HG02759 (cell line): Measurements from ENCODE around the gene RHOU.
"Not testable (repeated sequence)": the region's sequence is repeated elsewhere in the genome, so short reads cannot be mapped to it uniquely, and the experiment has no call there.

Experiments
- ATAC-seq: cut with Tn5 transposase; IDR thresholded peaks from one replicate; pipeline ENCODE4 v1.9.1; 2021; ENCODE audit warnings: mild to moderate bottlenecking, moderate library complexity; ENCODE audit not compliant: unreplicated experiment

Gene RHOU

DNA sequence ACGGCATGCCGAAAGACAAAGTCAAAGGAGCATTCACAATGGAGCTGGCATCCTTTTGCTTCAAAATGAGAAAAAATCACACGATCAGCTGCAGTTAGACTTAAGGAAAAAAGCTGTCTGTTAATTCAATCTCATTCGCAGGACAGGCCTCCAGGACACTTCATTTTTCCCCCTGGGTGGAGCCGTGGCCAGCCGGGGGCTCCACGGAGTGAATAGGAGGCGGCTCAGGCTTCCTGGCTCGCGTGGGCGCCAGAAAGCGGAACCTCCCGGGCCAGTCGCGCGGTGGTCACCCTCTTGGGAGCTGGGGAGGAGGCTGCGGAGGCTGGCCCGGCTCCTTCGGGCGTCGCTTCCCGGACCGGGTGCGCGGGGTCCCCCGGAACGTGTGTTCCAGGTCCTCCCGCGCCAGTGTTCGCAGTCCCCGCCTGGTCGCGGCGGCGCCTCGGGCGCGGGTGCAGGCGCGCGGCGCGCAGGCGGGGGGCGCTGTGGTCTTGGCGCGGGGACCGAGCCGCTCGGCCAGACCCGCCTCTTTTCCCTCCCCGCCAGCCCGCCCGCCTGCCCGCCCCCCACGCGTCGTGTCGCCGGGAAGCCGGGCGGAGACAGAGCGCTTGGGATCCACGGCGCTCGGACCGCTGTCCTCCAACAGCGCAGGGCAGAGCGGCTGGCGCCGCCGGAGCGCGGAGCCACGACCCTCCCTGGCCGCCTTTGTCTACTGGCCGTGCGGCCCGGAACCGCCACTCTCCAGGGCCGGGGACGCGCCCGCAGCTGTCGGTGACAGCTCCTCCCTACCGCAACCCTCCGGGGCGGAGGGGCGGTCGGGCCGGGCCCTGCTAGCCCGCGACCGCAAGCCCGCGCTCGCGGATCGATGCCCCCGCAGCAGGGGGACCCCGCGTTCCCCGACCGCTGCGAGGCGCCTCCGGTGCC lies at the start of gene RHOU:
Gene RHOU (plus strand): TSS at position 599 of the 921 bp plus-strand sequence. CDS start 264 bp downstream, at position 863.
- peak; percentile 77 for ATAC-seq

DNA sequence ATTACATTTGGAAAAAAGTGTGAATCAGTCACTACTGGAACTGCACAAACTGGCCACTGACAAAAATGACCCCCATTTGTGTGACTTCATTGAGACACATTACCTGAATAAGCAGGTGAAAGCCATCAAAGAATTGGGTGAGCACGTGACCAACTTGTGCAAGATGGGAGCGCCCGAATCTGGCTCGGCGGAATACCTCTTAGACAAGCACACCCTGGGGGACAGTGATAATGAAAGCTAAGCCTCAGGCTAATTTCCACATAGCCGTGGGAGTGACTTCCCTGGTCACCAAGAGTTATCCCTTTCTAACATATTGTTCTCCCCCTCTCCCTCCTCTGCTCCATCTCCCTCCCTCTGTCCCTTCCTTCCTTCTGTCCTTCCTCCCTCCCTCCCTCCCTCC lies 47.7 kb upstream of the RHOU start:
- ATAC-seq: no peak

DNA sequence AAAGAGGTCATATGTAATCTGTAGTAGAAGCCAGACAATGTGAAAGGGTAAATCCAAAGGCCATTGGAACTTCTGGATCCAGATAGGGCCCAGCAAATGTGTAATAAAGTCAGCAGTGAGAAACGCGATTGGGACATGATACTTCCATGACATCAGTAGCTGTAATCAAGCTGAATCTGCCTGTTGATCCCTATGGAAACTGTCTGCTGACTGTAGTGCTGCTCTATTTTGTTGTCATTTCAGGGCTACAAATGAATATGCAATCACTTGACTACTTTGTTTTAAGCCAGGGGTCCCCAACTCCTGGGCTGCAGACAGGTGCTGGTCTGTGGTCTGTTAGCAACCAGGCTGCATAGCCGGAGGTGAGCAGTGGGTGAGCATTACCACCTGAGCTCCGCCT lies 46.0 kb upstream of the RHOU start:
- no peak for ATAC-seq

DNA sequence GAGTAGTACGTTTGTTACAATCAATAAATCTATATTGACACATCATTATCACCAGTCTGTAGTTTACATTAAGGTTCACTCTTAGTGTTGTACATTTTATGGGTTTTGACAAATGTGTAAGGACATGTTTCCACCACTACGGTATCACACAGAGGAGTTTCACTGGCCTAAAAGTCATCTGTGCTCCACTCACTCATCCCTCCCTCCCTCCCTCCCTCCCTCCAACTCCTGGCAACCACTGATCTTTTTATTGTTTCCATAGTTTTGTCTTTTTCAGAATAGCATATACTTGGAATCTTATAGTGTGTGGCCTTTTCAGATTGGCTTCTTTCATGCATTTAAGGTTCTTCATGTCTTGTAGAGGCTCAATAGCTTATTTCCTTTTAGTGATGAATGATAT lies 44.1 kb upstream of the RHOU start:
- no peak for ATAC-seq

- no peak for ATAC-seq
Observed at GRCh38 chr1:228691926-228692325, 43.4 kb upstream of the RHOU start.

DNA sequence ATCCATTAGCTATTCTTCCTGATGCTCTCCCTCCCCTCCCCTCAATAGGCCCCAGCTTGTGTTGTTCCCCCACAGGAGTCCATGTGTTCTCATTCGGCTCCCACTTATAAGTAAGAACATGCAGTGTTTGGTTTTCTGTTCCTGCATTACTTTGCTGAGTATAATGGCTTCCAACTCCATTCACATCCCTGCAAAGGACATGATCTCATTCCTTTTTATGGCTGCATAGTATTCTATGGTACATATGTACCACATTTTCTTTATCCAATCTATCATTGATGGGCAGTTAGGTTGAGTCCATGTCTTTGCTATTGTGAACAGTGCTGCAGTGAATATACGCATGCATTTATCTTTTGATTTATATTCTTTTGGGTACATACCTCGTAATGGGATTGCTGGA lies 40.8 kb upstream of the RHOU start:
- not testable (repeated sequence) for ATAC-seq

DNA sequence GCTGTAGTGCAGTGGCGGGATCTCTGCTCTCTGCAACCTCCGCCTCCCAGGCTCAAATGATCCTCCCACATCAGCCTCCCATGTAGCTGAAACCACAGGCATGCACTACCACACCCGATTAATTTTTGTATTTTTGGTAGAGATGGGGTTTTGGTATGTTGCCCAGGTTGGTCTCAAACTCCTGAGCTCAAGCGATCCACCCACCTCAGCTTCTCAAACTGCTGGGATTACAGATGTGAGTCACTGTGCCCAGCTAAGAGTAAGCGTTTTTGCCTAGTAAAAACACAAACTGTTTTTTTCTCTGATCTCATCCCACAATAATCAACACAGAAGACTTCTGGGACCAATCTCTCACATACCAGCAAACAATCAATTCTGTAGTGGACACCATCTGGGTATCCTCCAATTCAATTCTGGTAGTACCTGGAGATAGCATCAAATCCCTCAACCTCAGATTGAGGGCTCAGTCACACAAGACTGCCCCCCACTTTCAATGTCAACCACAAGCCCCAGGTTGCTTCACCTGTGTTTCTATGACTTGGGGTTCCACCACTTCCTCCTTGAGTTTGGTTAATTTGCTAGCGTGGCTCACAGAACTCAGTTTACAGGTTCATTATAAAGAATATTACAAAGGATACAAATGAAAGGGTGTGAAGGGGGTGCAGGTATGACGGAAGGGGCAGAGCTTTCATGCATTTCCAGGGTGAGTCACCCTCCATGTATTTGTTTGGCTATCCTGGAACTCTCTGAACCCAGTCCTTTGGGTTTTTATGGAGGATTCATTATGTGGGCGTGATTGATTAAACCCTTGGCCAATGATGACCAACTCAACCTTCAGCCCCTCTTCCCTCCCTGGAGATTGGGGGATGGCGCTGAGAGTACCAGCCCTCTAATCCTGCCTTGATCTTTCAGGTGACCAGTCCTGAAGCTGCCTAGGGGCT lies 40.0 kb upstream of the RHOU start:
- no peak for ATAC-seq

GRCh38 chr1:228697207-228698016 lies 37.9 kb upstream of the RHOU start:
- ATAC-seq: no peak

DNA sequence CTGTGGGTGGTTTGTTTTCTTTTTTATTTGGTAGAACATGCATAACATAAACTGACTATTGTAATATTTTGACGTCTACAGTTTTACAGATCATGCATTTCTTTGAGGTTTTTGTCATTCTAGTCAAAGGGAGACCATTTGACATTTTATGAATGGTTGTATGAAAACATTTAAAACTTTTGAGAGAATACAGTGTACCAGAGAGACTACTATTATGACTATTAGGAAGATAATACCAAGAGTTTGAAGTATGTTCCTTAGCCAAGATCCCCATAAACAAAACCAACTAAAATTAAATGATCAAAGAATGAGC lies 37.3 kb upstream of the RHOU start:
- no peak for ATAC-seq

DNA sequence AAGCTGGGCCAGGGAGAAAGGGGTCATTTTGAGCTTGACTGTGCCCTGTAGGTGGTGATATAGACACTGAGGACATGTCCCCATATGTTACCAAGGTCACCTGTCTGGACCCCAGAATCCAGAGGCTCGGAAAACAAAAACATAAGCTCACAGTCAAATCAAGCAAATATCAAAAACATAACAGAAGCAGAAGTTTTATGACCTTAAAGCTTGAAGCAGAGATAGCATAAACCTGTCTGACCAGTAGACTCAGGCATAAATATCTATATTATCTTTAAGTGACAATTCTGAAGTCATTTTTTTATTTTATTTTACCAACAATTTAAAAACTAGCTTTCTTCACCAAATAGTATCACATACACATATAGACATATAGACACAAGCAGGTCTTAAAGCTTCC lies 32.8 kb upstream of the RHOU start:
- no peak for ATAC-seq

- no peak for ATAC-seq
Observed at GRCh38 chr1:228706305-228706704, 29.0 kb upstream of the RHOU start.

DNA sequence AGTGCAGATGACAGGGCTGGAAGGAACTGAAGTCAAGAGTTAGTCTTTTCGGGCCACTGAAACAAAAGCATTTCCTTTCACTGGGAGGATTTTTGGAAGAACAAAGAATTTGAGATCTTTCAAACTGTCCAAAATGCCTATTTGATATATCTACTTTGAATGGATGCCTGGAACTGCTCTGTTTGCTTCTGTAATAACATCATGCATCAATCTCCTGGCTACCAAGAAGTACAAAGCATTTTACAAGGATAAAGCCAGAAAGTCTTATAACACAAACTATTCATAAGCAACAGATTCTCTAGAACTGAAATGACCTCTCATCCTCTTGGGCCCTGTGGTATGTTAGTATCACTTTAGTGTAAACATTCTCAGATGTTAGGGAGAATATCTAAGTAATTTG lies 18.2 kb upstream of the RHOU start:
- no peak for ATAC-seq

DNA sequence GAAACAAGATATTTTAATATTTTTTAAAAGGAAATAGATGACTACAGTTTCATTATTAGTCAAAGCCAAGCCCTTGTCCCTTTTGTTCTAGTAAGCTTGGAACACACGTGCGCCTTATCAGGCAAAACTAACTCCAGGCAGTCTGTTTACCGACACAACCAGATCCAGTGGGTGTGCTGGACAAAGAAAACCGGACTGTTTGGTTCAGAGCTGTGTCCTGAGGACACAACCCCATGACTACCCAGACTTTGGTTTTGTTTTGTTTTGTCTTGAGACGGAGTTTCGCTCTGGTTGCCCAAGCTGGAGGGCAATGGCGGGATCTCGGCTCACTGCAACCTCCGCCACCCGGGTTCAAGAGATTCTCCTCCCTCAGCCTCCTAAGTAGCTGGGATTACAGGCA lies 13.9 kb upstream of the RHOU start:
- ATAC-seq: no peak

- ATAC-seq: no peak
Observed at GRCh38 chr1:228723287-228723686, 12.0 kb upstream of the RHOU start.

GRCh38 chr1:228723921-228724320 lies 11.4 kb upstream of the RHOU start:
- ATAC-seq: no peak

GRCh38 chr1:228725178-228725577 lies 10.1 kb upstream of the RHOU start:
- ATAC-seq: no peak

DNA sequence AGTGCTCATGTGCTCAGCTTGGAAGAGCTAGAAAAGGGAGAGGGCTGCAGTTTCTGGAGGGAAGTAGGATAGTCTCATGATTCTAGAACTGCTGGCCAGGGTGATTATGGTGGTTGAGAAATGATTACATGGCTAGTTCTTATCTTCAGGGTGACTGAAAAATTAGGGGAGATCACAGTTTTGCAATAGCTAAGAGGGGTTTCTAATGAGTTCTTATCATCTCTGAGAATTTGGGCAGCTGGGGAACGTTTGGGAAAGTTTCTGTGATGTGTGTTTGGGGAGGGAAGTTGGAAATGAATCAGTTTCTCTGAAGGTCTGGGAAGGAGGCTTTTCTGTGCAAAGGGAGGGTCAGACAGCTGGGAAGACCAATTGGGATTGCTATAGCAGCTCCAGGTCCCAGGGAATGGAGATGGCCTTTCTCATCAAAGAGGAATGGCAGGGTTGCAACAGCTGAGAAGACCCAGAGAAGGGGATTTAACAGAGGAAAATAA lies 7.6 kb upstream of the RHOU start:
- ATAC-seq: no peak

DNA sequence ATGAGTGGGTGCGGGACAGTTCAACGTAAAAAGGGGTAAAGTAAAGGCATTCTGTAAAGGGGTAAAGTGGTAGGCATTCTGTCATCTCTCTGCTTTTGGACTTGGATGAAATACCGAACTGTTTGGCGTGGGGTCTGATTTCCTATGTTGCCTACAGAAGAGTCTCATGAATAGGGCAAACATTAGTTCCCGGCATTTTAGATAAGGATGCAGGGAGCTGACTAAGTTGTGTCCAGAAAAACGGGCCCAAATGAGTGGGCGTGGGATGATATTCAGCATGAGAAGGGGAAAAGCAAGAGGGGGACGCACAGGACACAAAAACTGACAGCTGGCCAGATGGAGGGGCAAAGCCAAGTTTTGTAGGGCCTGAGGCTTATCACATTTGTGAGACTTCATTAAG lies 2.9 kb upstream of the RHOU start:
- no peak for ATAC-seq

- ATAC-seq: no peak
Observed at GRCh38 chr1:228733576-228733975, 1.7 kb upstream of the RHOU start.

GRCh38 chr1:228735871-228736586 lies 750 bp downstream of the RHOU start:
- peak; percentile 22 for ATAC-seq
